IMR-90 (cell line): ENCODE data around the gene PIGU. TPM values are rescaled to one million over a fixed set of nuclear protein-coding genes. Genes with fewer than 3 reads are reported as not detected.

Experiments
- ATAC-seq: fragments of 200-7000 bp; cut with Tn5 transposase; 2 replicates; pipeline ENCODE4 v1.9.1; 2020; ENCODE audit warnings: low read depth, mild to moderate bottlenecking, moderate library complexity
- BruUV-seq: library from RNA; stranded (reverse); fragments of 400-500 nt; replicated peaks from 2 replicates; lab custom pipeline; 2021; lab: Mats Ljungman, UMichigan
- CTCF ChIA-PET: fragments of 300-600 bp; formaldehyde crosslinking; extraction: SDS; loops from one replicate; lab custom pipeline; 2021; ENCODE audit warnings: antibody characterized with exemption; lab: Yijun Ruan, JAX
- POLR2A ChIA-PET: fragments of 300-600 bp; sonication (Branson Sonifier 250); formaldehyde crosslinking; loops from one replicate; lab custom pipeline; 2022; ENCODE audit warnings: antibody characterized with exemption; ENCODE audit not compliant: unreplicated experiment; lab: Charles Lee
- DNase-seq: peaks from one replicate; pipeline ENCODE4 v3.0.0; 2013
- H2AFZ ChIP-seq: replicated peaks from 2 replicates; pipeline ENCODE3; 2013; ENCODE audit warnings: low read length, mild to moderate bottlenecking; ENCODE audit not compliant: poor library complexity
- H2AK5ac ChIP-seq: 2 replicates; pipeline ENCODE4 v1.6.1; 2013; ENCODE audit warnings: low read depth, low read length, inconsistent platforms
- H2AK9ac ChIP-seq: replicated peaks from 2 replicates; pipeline ENCODE3; 2013; ENCODE audit warnings: mild to moderate bottlenecking, low read depth, low read length, moderate library complexity; ENCODE audit not compliant: poor library complexity
- H2BK120ac ChIP-seq: 2 replicates; pipeline ENCODE4 v1.6.1; 2013; ENCODE audit warnings: low read depth, low read length, inconsistent platforms
- H2BK15ac ChIP-seq: 3 replicates; pipeline ENCODE4 v1.6.1; 2013; ENCODE audit warnings: low read depth, low read length, inconsistent platforms
- H2BK20ac ChIP-seq: 2 replicates; pipeline ENCODE4 v1.6.1; 2013; ENCODE audit warnings: low read depth, mild to moderate bottlenecking, inconsistent platforms, low read length, moderate library complexity
- H2BK5ac ChIP-seq: 2 replicates; pipeline ENCODE4 v1.6.1; 2013; ENCODE audit warnings: mild to moderate bottlenecking, low read depth, low read length, inconsistent platforms; ENCODE audit not compliant: poor library complexity, severe bottlenecking
- H3K14ac ChIP-seq: replicated peaks from 2 replicates; pipeline ENCODE4 v1.6.1; 2013; ENCODE audit warnings: low read depth, low read length, inconsistent platforms
- H3K18ac ChIP-seq: 2 replicates; pipeline ENCODE4 v1.6.1; 2013; ENCODE audit warnings: low read depth, low read length, control low read depth
- H3K23ac ChIP-seq: 2 replicates; pipeline ENCODE4 v1.6.1; 2013; ENCODE audit warnings: low read depth, low read length, inconsistent platforms
- H3K27ac ChIP-seq: 2 replicates; pipeline ENCODE4 v1.5.1; 2013; ENCODE audit warnings: mild to moderate bottlenecking, control low read depth, low read length; ENCODE audit not compliant: insufficient read depth
- H3K27me3 ChIP-seq: 2 replicates; pipeline ENCODE4 v1.6.1; 2013; ENCODE audit warnings: low read length; ENCODE audit not compliant: control insufficient read depth, insufficient read depth
- H3K36me3 ChIP-seq: 2 replicates; pipeline ENCODE4 v1.6.1; 2013; ENCODE audit warnings: low read length, mixed read lengths; ENCODE audit not compliant: control insufficient read depth, insufficient read depth
- H3K4ac ChIP-seq: 2 replicates; pipeline ENCODE4 v1.6.1; 2013; ENCODE audit warnings: low read depth, low read length, inconsistent platforms
- H3K4me1 ChIP-seq: 2 replicates; pipeline ENCODE4 v1.6.1; 2013; ENCODE audit warnings: low read length, mixed read lengths; ENCODE audit not compliant: control insufficient read depth, insufficient read depth
- H3K4me2 ChIP-seq: 2 replicates; pipeline ENCODE4 v1.6.1; 2013; ENCODE audit warnings: low read depth, mild to moderate bottlenecking, control low read depth, low read length, moderate library complexity
- H3K4me3 ChIP-seq: 2 replicates; pipeline ENCODE4 v1.5.1; 2013; ENCODE audit warnings: low read depth, mild to moderate bottlenecking, control low read depth, low read length, moderate library complexity; ENCODE audit not compliant: insufficient read depth
- H3K56ac ChIP-seq: 2 replicates; pipeline ENCODE4 v1.6.1; 2013; ENCODE audit warnings: low read length, inconsistent platforms; ENCODE audit not compliant: insufficient read depth; ENCODE audit errors: extremely low read depth
- H3K79me1 ChIP-seq, 2 experiments: 2 replicates each; pipeline ENCODE4 v1.6.1; 2013; ENCODE audit warnings: low read length in 2 of 2, inconsistent platforms in 1 of 2, low read depth in 1 of 2
- H3K9ac ChIP-seq: 2 replicates; pipeline ENCODE4 v1.6.1; 2013; ENCODE audit warnings: low read depth, low read length, control low read depth
- H3K9me1 ChIP-seq: 2 replicates; pipeline ENCODE4 v1.6.1; 2013; ENCODE audit warnings: low read length, inconsistent platforms; ENCODE audit not compliant: insufficient read depth
- H3K9me3 ChIP-seq: 2 replicates; pipeline ENCODE4 v1.6.1; 2013; ENCODE audit warnings: low read length; ENCODE audit not compliant: control insufficient read depth, insufficient read depth
- H4K20me1 ChIP-seq: 2 replicates; pipeline ENCODE4 v1.6.1; 2013; ENCODE audit warnings: low read length, inconsistent platforms; ENCODE audit not compliant: insufficient read depth
- H4K5ac ChIP-seq: 2 replicates; pipeline ENCODE4 v1.6.1; 2013; ENCODE audit warnings: mild to moderate bottlenecking, low read depth, low read length, control low read depth
- H4K8ac ChIP-seq, 2 experiments: 2 replicates each; pipeline ENCODE4 v1.6.1; 2013; ENCODE audit warnings: low read depth in 2 of 2, low read length in 2 of 2, control low read depth in 1 of 2, inconsistent platforms in 1 of 2
- H4K91ac ChIP-seq: 2 replicates; pipeline ENCODE4 v1.6.1; 2013; ENCODE audit warnings: low read depth, low read length, inconsistent platforms; ENCODE audit not compliant: insufficient read depth
- CTCF ChIP-seq: conservative IDR thresholded peaks from 2 replicates; pipeline ENCODE4 v1.5.1; 2012; ENCODE audit warnings: mild to moderate bottlenecking, low read depth, low read length, improper control_type of control experiment
- MAFK ChIP-seq: IDR thresholded peaks from 2 replicates; pipeline ENCODE4 v1.6.1; 2012; ENCODE audit warnings: low read depth, low read length, improper control_type of control experiment
- NFE2L2 ChIP-seq: fragments of 150-350 bp; IDR thresholded peaks from 2 replicates; pipeline ENCODE4 v1.6.1; 2016; ENCODE audit warnings: low read depth, mild to moderate bottlenecking, low read length
- WGBS, 2 experiments: methylation state at CpG; one replicate each; pipeline versions ENCODE4 v1.1.5 to v1.1.7; 2013; ENCODE audit warnings: missing lambda C conversion rate in 2 of 2; ENCODE audit not compliant: insufficient read length in 1 of 2; ENCODE audit errors: extremely low coverage in 2 of 2; 5-methylcytosine and 5-hydroxymethylcytosine counted together
- dilution Hi-C: fragments of 300-500 bp; cut with HindIII; formaldehyde crosslinking; loops from one replicate; pipeline ENCODE4 v1.14.3; 2018; ENCODE audit warnings: low sequenced_read_pairs; ENCODE audit not compliant: unreplicated experiment
- in situ Hi-C: fragments of 300-500 bp; cut with MboI; formaldehyde crosslinking; loops from 3 replicates; pipeline ENCODE4 v1.14.3; 2019; ENCODE audit warnings: low sequenced_read_pairs, inconsistent platforms, mixed read lengths
- intact Hi-C: fragments of 100-400 bp; cut with micrococcal nuclease; formaldehyde crosslinking; loops from 2 replicates; pipeline ENCODE4 v1.10.0; 2022
- polyA plus RNA-seq, 3 experiments: library from polyadenylated mRNA; depleted of rRNA; stranded (reverse); fragments of >200 nt; gene quantifications; 2 replicates each; pipeline ENCODE4 v1.2.3, GENCODE V29; 2012; ENCODE audit warnings: low replicate concordance in 1 of 3
- total RNA-seq: library from RNA; depleted of rRNA; stranded (reverse); fragments of >200 nt; gene quantifications from 2 replicates; pipeline ENCODE4 v1.2.3, GENCODE V29; 2012

The PIGU gene
- total and polyA plus RNA-seq, 2 of the 4 experiments (the other 2 are of a cell fraction): 11.1 to 31.1 TPM

- peak; percentile 64 for TF ChIP-seq MAFK
- no peak for TF ChIP-seq CTCF
- TF ChIP-seq NFE2L2: peak; percentile 52; the same call in 1 of the 2 replicates
- Histone ChIP-seq H2AK9ac (peak overlapping the region; percentile 60), H3K36me3 (peaks cover 4% of the 10 kb centered on the region), H4K8ac (peak overlapping the region in 1 of 2 experiments; percentile 76; a peak in 1 of 4 replicates), H2BK20ac (peak overlapping the region; percentile 51; the same call in 1 of the 2 replicates), H3K56ac (no peak overlapping the region; the same call in 1 of the 2 replicates), H3K14ac (peak overlapping the region; percentile 62; the same call in 1 of the 2 replicates), H4K20me1 (no peaks in the 10 kb centered on the region), H3K9ac (no peak overlapping the region), H3K4ac (peak overlapping the region; percentile 46), H3K18ac (0 out of 2 replicates have a peak overlapping the region, but pooled peaks have one; percentile 22), H3K4me2 (no peak overlapping the region), H2AK5ac (peak overlapping the region; percentile 65; the same call in 1 of the 2 replicates), H2BK120ac (peak overlapping the region; percentile 46; the same call in 1 of the 2 replicates), H3K79me1 (peaks cover 0 to 3% of the 10 kb centered on the region in 2 experiments; a peak in 2 of 4 replicates), H3K9me1 (peaks cover 17% of the 10 kb centered on the region), H3K4me3 (no peak overlapping the region), H3K27ac (peak overlapping the region; percentile 23; the same call in 1 of the 2 replicates), H3K27me3 (no peaks in the 10 kb centered on the region), H2BK15ac (no peak overlapping the region), H3K9me3 (no peaks in the 10 kb centered on the region), H2BK5ac (peak overlapping the region; percentile 17), H3K4me1 (peaks cover 17% of the 10 kb centered on the region), H4K5ac (peak overlapping the region; percentile 42), H2AFZ (peak overlapping the region; percentile 45), H4K91ac (no peak overlapping the region), H3K23ac (no peak overlapping the region)
- no TSS peak for BruUV-seq
- WGBS, 2 experiments: 60% methylated on average over 2 of the region's 11 CpGs; no CpG with 5 or more reads in 1 of the 2 experiments
- in situ Hi-C loops: loop anchor here (10.0 kb wide), 1 partner anchor 183 kb away; no protein-coding TSS in a partner anchor
- intact Hi-C loops: no loop called here
- dilution Hi-C loops: no loop called here
- ChIA-PET CTCF (interaction anchor here (1.0 kb wide), 1 partner anchor 128 kb away, joined by 4 read pairs; no protein-coding TSS in a partner anchor), POLR2A (no interaction called here)
- ATAC-seq (peak; percentile 60), DNase-seq (peak; percentile 70)
Observed at GRCh38 chr20:34581341-34582184, 95.3 kb downstream of the PIGU start.
